IPS DF 6.9 (cell line): Measurements from ENCODE around the gene DTX4.
A peak's percentile ranks its signal among the peaks of the same experiment; 100 is the strongest.

Experiments
- DNase-seq: peaks from one replicate; pipeline ENCODE4 v3.0.0-alpha.2; 2013; ENCODE audit warnings: low read depth, low spot score
- H3K27ac ChIP-seq: one replicate; pipeline ENCODE4 v1.5.1; 2013; ENCODE audit warnings: low read length, control low read depth
- H3K27me3 ChIP-seq: 2 replicates; pipeline ENCODE4 v1.6.1; 2013; ENCODE audit warnings: mild to moderate bottlenecking, low read length; ENCODE audit not compliant: control insufficient read depth, insufficient read depth
- H3K36me3 ChIP-seq: 2 replicates; pipeline ENCODE4 v1.6.1; 2013; ENCODE audit warnings: low read length; ENCODE audit not compliant: control insufficient read depth, insufficient read depth
- H3K4me1 ChIP-seq: 2 replicates; pipeline ENCODE4 v1.6.1; 2013; ENCODE audit warnings: low read length; ENCODE audit not compliant: control insufficient read depth, insufficient read depth
- H3K4me3 ChIP-seq: 2 replicates; pipeline ENCODE4 v1.5.1; 2013; ENCODE audit warnings: mild to moderate bottlenecking, low read length
- H3K9me3 ChIP-seq: 2 replicates; pipeline ENCODE4 v1.6.1; 2013; ENCODE audit warnings: low read length, inconsistent platforms; ENCODE audit not compliant: control insufficient read depth, insufficient read depth
- WGBS: extraction: QIAGEN DNeasy Blood & Tissue Kit; methylation state at CpG from one replicate; pipeline ENCODE4 v1.1.7; 2013; ENCODE audit warnings: mixed read lengths, missing lambda C conversion rate; ENCODE audit not compliant: insufficient read length, insufficient coverage; 5-methylcytosine and 5-hydroxymethylcytosine counted together

The DTX4 gene

GRCh38 chr11:59173080-59173963, 1.4 kb downstream of the DTX4 start:
- DNase-seq: no peak
- Histone ChIP-seq H3K27ac (no peak overlapping the region), H3K36me3 (no peaks in the 10 kb centered on the region), H3K4me3 (peak overlapping the region; percentile 63), H3K9me3 (no peaks in the 10 kb centered on the region), H3K27me3 (no peaks in the 10 kb centered on the region), H3K4me1 (no peaks in the 10 kb centered on the region; the same call in 1 of the 2 replicates)
- no CpG with 5 or more reads among the region's 37 CpGs for WGBS

DNA sequence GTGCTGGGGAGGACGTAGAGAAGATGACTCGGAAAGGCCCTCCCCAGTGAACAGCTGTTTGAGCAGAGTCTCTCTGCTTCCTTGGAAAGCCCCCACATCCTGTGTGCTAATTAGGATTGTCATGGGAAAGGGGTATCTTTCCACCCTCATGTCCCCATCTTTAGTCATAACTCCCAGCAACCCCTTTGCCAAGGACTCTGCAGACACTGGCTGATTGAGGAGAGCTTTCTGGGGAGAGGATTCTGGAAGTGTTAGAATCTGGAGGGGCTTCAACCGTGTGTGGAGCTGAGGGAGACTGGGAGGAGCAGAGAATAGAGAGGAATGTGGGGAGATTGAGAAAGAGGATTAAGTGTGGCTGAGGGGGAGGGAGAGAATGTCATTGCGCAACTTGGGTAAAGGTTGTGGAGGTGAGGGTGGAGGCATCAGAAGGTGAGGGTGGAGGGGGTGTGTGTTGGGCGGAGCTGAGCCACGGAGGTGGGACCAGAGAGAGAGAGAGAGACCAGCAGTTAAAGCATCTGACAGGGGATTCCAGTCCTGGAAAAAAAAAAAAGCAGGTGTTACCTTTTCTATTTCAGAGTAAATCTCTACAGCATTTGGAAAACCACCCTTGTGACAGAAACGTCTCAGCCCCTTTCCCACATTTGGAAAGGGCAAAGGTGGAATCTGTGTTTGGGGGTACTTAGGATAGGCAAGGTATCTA, 2.2 kb downstream of the DTX4 start:
- H3K9me3 ChIP-seq: no peaks in the 10 kb centered on the region
- no peak overlapping the region for H3K27ac ChIP-seq
- no peaks in the 10 kb centered on the region for H3K27me3 ChIP-seq
- DNase-seq: no peak
- 100% methylated on average over 1 of the region's 7 CpGs for WGBS
- no peaks in the 10 kb centered on the region for H3K36me3 ChIP-seq
- H3K4me1 ChIP-seq: no peaks in the 10 kb centered on the region; the same call in 1 of the 2 replicates
- peak overlapping the region; percentile 63; the same call in 1 of the 2 replicates for H3K4me3 ChIP-seq

DNA sequence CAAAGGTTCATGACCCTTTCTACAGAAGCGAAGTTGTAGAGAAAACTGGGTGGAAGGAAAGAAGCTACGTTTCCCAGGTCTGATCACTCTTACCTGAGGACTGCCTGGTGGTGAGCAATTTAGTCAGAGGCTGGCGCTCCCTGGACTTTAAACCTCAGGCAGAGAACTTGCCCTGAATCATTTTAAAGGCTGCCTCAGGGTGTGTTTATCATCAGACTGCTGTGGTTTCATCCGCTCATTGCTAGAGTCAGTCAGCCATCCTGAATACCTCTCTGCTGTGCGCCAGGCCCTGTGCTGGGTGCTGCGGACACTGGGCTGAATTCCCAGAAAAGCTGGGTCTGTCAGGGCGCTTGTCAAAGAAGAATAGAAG, 2.7 kb downstream of the DTX4 start:
- no CpG with 5 or more reads among the region's 7 CpGs for WGBS
- no peak for DNase-seq
- H3K36me3 ChIP-seq: no peaks in the 10 kb centered on the region
- H3K27ac ChIP-seq: no peak overlapping the region
- no peaks in the 10 kb centered on the region for H3K9me3 ChIP-seq
- H3K4me3 ChIP-seq: no peak overlapping the region
- no peaks in the 10 kb centered on the region for H3K27me3 ChIP-seq
- H3K4me1 ChIP-seq: no peaks in the 10 kb centered on the region; the same call in 1 of the 2 replicates

DNA sequence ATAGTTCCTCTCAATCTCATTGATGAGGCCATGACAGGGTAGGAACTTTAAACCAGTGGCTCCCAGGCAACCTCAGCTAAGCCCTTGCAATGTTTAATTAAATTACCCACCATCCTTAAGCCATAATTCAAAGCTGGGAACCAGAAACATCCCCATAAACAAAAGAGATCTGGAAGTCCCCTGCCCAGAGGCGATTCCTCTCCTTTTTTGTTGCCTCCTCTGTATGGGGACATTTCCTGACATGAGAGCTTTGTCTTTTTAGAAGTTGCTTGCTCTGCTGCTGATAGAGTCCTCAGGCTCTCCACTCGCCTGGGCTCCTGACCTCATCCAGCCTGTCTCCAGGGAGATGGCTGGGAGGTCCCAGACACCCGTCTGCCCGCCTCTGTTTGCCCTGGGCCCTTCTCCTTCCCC, 3.2 kb downstream of the DTX4 start:
- H3K27ac ChIP-seq: no peak overlapping the region
- no CpG with 5 or more reads among the region's 4 CpGs for WGBS

GRCh38 chr11:59176330-59176729, 4.4 kb downstream of the DTX4 start:
- H3K4me1 ChIP-seq: no peaks in the 10 kb centered on the region; the same call in 1 of the 2 replicates
- no peaks in the 10 kb centered on the region for H3K27me3 ChIP-seq
- no peak overlapping the region for H3K27ac ChIP-seq
- no peak overlapping the region for H3K4me3 ChIP-seq
- H3K36me3 ChIP-seq: no peaks in the 10 kb centered on the region
- WGBS: no CpG with 5 or more reads among the region's 7 CpGs
- H3K9me3 ChIP-seq: no peaks in the 10 kb centered on the region
- no peak for DNase-seq

More for the DNA sequence above, 3.2 kb downstream of the DTX4 start:
- no peak for DNase-seq
- Histone ChIP-seq H3K4me1 (no peaks in the 10 kb centered on the region; the same call in 1 of the 2 replicates), H3K36me3 (no peaks in the 10 kb centered on the region), H3K4me3 (no peak overlapping the region), H3K27me3 (no peaks in the 10 kb centered on the region), H3K9me3 (no peaks in the 10 kb centered on the region)

GRCh38 chr11:59178402-59178801, 6.5 kb downstream of the DTX4 start:
- H3K27me3 ChIP-seq: no peaks in the 10 kb centered on the region
- no peaks in the 10 kb centered on the region; the same call in 1 of the 2 replicates for H3K4me1 ChIP-seq
- no peak overlapping the region for H3K27ac ChIP-seq
- 0 out of 2 replicates have a peak, but pooled peaks cover 3% of the 10 kb centered on the region for H3K36me3 ChIP-seq
- DNase-seq: no peak
- H3K9me3 ChIP-seq: no peaks in the 10 kb centered on the region
- H3K4me3 ChIP-seq: no peak overlapping the region

- H3K27me3 ChIP-seq: no peaks in the 10 kb centered on the region
- H3K36me3 ChIP-seq: peaks cover 3% of the 10 kb centered on the region; the same call in 1 of the 2 replicates
- no CpG with 5 or more reads among the region's 2 CpGs for WGBS
- no peak for DNase-seq
- no peak overlapping the region for H3K27ac ChIP-seq
- no peaks in the 10 kb centered on the region for H3K9me3 ChIP-seq
- H3K4me1 ChIP-seq: no peaks in the 10 kb centered on the region; the same call in 1 of the 2 replicates
- H3K4me3 ChIP-seq: no peak overlapping the region
Observed at GRCh38 chr11:59179121-59179520, 7.2 kb downstream of the DTX4 start.

DNA sequence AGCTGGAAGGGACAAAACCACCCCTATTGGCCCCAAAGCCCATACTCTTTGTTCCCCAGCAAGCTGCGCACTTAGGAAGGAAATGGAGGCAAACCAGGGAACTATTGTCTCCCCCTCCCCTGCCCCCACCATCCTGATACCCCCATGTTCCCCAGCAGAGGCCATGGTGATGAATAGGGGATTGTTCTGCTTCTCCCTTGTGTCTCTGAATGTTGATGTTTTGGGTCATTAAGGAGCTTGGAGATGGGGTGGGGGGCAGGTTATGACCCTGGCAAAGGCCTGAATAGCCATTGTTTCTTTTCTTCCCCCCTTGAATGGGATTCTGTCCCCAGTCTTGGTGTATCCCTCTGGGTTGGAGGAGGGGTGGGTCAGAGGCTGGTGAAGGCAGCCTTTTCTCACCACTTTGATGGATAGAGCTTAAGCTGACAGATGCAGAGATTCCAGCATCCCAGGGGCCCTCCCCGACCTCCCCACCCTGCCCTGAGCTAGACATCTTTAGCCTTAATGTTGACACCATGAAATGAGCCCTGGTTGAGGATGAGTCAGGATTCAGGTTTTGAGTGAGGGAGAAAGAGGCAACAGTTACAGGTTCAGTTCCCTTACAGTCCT, 8.3 kb downstream of the DTX4 start:
- DNase-seq: no peak
- H3K4me3 ChIP-seq: no peak overlapping the region
- no peak overlapping the region for H3K27ac ChIP-seq
- no CpG with 5 or more reads among the region's 2 CpGs for WGBS
- no peaks in the 10 kb centered on the region for H3K27me3 ChIP-seq
- H3K4me1 ChIP-seq: peaks cover 1% of the 10 kb centered on the region; the same call in 1 of the 2 replicates
- peaks cover 3% of the 10 kb centered on the region; the same call in 1 of the 2 replicates for H3K36me3 ChIP-seq
- no peaks in the 10 kb centered on the region for H3K9me3 ChIP-seq

DNA sequence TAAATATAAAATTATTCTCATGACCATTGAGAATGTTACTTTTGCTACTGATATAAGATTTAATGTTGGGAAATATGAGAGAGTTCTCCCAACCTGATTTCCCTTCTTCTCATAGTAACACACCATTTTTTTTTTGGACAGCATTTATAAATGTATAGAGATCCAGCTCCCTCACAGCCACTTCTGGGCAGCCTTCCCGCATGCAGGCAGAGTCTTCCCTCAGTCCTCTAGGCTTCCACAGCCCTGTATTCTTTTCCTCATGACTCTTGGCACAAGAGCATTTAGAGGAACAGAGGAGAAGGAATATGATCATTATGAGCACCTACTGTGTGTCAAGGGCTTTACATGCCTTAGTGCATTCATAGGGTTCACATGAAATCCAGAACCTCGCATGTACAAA, 9.0 kb downstream of the DTX4 start:
- Histone ChIP-seq H3K27me3 (no peaks in the 10 kb centered on the region), H3K36me3 (peaks cover 3% of the 10 kb centered on the region; the same call in 1 of the 2 replicates), H3K4me3 (no peak overlapping the region), H3K4me1 (peaks cover 2% of the 10 kb centered on the region; the same call in 1 of the 2 replicates), H3K27ac (no peak overlapping the region), H3K9me3 (no peaks in the 10 kb centered on the region)
- no CpG with 5 or more reads among the region's 2 CpGs for WGBS
- DNase-seq: no peak

- Histone ChIP-seq H3K4me3 (no peak overlapping the region), H3K9me3 (no peaks in the 10 kb centered on the region), H3K27ac (no peak overlapping the region), H3K27me3 (no peaks in the 10 kb centered on the region), H3K36me3 (peaks cover 3% of the 10 kb centered on the region; the same call in 1 of the 2 replicates), H3K4me1 (peaks cover 3% of the 10 kb centered on the region; the same call in 1 of the 2 replicates)
- DNase-seq: no peak
- WGBS: no CpG with 5 or more reads among the region's 33 CpGs
Observed at GRCh38 chr11:59181746-59182456, 10.0 kb downstream of the DTX4 start.
